RWPE2 (cell line): Measurements from ENCODE around the gene SPCS2.
"Not testable (repeated sequence)": the region's sequence is repeated elsewhere in the genome, so short reads cannot be mapped to it uniquely, and the experiment has no call there.

Experiments used
- ATAC-seq: fragments of 200-7000 bp; cut with Tn5 transposase; 3 replicates; pipeline ENCODE4 v1.9.1; 2021; ENCODE audit warnings: low read depth
- DNase-seq: peaks from one replicate; pipeline ENCODE4 v3.0.0-alpha.2; 2020; ENCODE audit warnings: low spot score
- H3K27ac ChIP-seq: fragments of 450-650 bp; 2 replicates; pipeline ENCODE4 v1.5.1; 2017; ENCODE audit warnings: mild to moderate bottlenecking; ENCODE audit not compliant: poor library complexity, severe bottlenecking
- H3K27me3 ChIP-seq: fragments of 250-450 bp; sonication (Bioruptor Pico); 2 replicates; pipeline ENCODE4 v1.5.1; 2021; ENCODE audit warnings: mild to moderate bottlenecking, moderate library complexity; ENCODE audit not compliant: insufficient read depth, poor library complexity, severe bottlenecking
- H3K36me3 ChIP-seq: fragments of 250-450 bp; sonication (Bioruptor Pico); 2 replicates; pipeline ENCODE4 v1.5.1; 2020; ENCODE audit warnings: low read depth, mild to moderate bottlenecking, moderate library complexity
- H3K4me1 ChIP-seq: fragments of 250-450 bp; sonication (Bioruptor Pico); 2 replicates; pipeline ENCODE4 v1.5.1; 2021; ENCODE audit warnings: mild to moderate bottlenecking, moderate library complexity; ENCODE audit not compliant: insufficient read depth, poor library complexity, severe bottlenecking
- H3K4me3 ChIP-seq: fragments of 250-450 bp; sonication (Bioruptor Pico); 2 replicates; pipeline ENCODE4 v1.5.1; 2021; ENCODE audit warnings: mild to moderate bottlenecking, moderate library complexity; ENCODE audit not compliant: severe bottlenecking
- H3K9me3 ChIP-seq: fragments of 250-450 bp; sonication (Bioruptor Pico); 2 replicates; pipeline ENCODE4 v1.5.1; 2021; ENCODE audit warnings: mild to moderate bottlenecking, moderate library complexity; ENCODE audit not compliant: severe bottlenecking
- CTCF ChIP-seq: fragments of 450-650 bp; IDR thresholded peaks from one replicate; pipeline ENCODE4 v1.5.1; 2017; ENCODE audit warnings: mild to moderate bottlenecking, moderate library complexity; ENCODE audit not compliant: poor library complexity, severe bottlenecking

SPCS2 gene

GRCh38 chr11:74981888-74982287 lies 32.8 kb downstream of the SPCS2 start:
- Histone ChIP-seq H3K27me3 (no peaks in the 10 kb centered on the region), H3K9me3 (no peaks in the 10 kb centered on the region), H3K4me1 (no peaks in the 10 kb centered on the region), H3K27ac (no peak overlapping the region), H3K36me3 (peaks cover 24% of the 10 kb centered on the region), H3K4me3 (no peak overlapping the region)
- DNase-seq (no peak), ATAC-seq (no peak)
- no peak for TF ChIP-seq CTCF

- DNase-seq (no peak), ATAC-seq (no peak)
- no peaks in the 10 kb centered on the region for H3K27me3 ChIP-seq
- no peaks in the 10 kb centered on the region for H3K4me1 ChIP-seq
- H3K9me3 ChIP-seq, result no peaks in the 10 kb centered on the region
- no peak overlapping the region for H3K27ac ChIP-seq
- H3K36me3 ChIP-seq, result peaks cover 7% of the 10 kb centered on the region
- no peak overlapping the region for H3K4me3 ChIP-seq
- TF ChIP-seq CTCF, result no peak
Observed at GRCh38 chr11:74984070-74984469, 35.0 kb downstream of the SPCS2 start.

GRCh38 chr11:74984730-74985129 lies 35.7 kb downstream of the SPCS2 start:
- DNase-seq (no peak), ATAC-seq (no peak)
- no peak for TF ChIP-seq CTCF
- Histone ChIP-seq H3K27me3 (no peaks in the 10 kb centered on the region), H3K4me3 (no peak overlapping the region), H3K9me3 (no peaks in the 10 kb centered on the region), H3K4me1 (peaks cover 1% of the 10 kb centered on the region), H3K27ac (no peak overlapping the region), H3K36me3 (peaks cover 7% of the 10 kb centered on the region)

GRCh38 chr11:74988541-74989259 lies 39.6 kb downstream of the SPCS2 start, which contains the start of gene NEU3:
NEU3 (plus strand) TSS chr11:74988933; CDS start chr11:74989061, 128 bp downstream.
- H3K27me3 ChIP-seq, result no peaks in the 10 kb centered on the region
- H3K27ac ChIP-seq, result peak within 1 kb of the TSS; percentile 47
- H3K4me3 ChIP-seq, result peak within 1 kb of the TSS; percentile 56
- H3K9me3 ChIP-seq, result no peaks in the 10 kb centered on the region
- TF ChIP-seq CTCF, result no peak
- H3K4me1 ChIP-seq, result peaks cover 5% of the 10 kb centered on the region
- no peaks in the 10 kb centered on the region; the same call in 1 of the 2 replicates for H3K36me3 ChIP-seq
- peak; percentile 90 for ATAC-seq
- DNase-seq, result peak; percentile 85

GRCh38 chr11:74989260-74989638 lies 40.2 kb downstream of the SPCS2 start:
- Histone ChIP-seq H3K27ac (peak overlapping the region; percentile 47), H3K4me1 (peaks cover 5% of the 10 kb centered on the region), H3K9me3 (no peaks in the 10 kb centered on the region), H3K27me3 (no peaks in the 10 kb centered on the region), H3K4me3 (peak overlapping the region; percentile 56), H3K36me3 (no peaks in the 10 kb centered on the region; the same call in 1 of the 2 replicates)
- TF ChIP-seq CTCF, result no peak
- ATAC-seq, result 0 out of 3 replicates have a peak, but pooled peaks have one; percentile 2
- no peak for DNase-seq

- not testable (repeated sequence) for ATAC-seq, DNase-seq, H3K4me3 ChIP-seq, H3K4me1 ChIP-seq, H3K36me3 ChIP-seq, H3K9me3 ChIP-seq, H3K27me3 ChIP-seq, H3K27ac ChIP-seq
Observed at GRCh38 chr11:74990150-74990549, 41.1 kb downstream of the SPCS2 start.
